GM18511 (cell line): ENCODE measurements around the gene DUSP7.

Experiments
- ATAC-seq: cut with Tn5 transposase; IDR thresholded peaks from one replicate; pipeline ENCODE4 v1.9.1; 2021; ENCODE audit warnings: mild to moderate bottlenecking, moderate library complexity; ENCODE audit not compliant: unreplicated experiment

Gene DUSP7

DNA sequence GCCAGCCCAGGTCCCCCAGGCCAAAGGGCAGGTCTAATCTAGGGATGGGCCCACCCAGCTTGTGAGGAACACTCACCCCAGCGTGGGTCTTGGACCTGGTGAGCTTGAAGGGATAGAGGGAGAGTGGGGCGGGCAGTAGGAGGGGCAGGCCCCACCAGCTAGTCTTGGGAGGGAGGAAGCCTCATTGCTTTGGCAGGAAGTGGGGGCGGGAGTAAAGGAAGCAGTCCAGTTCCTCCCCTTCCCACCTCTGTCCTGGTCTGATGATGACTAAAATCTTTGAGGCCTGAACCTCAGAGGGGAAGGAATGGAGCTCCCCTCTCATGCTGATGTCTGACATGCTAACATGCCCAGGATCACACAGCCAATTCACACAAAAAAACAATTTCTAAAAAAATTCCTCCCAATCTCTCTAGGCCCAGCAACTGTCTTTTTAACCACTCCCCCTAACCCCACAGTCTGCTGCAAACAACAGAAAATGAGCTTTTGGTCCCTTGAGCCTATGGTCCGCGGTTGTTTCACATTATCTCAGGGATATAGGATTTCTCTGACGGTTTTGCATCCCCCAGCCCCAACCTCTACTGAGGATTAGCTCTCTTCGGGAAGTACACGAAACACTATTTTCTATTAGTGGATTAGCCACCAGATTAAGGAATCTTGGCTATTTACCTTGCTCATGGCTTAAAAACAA, 30.7 kb upstream of the DUSP7 start:
- ATAC-seq, result no peak

DNA sequence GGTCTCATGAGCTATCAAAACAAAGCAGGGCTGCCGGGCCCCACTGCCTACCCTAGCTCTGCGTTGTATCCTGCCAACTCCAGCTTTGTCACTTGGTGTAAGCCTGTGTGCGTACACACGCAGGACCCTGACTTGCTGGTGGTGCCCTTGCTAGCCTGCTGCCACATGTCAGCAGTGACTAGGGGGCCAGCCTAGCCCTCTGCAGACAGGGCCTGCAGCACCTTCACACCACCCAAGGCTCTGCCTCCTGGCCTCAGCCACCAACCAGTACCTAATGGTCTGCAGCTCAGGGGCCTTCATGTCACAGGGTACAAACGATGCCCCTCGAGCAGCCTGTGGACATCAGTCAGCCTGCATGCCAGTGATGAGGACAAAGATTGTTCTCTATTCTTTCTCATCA, 30.1 kb upstream of the DUSP7 start:
- ATAC-seq, result no peak

DNA sequence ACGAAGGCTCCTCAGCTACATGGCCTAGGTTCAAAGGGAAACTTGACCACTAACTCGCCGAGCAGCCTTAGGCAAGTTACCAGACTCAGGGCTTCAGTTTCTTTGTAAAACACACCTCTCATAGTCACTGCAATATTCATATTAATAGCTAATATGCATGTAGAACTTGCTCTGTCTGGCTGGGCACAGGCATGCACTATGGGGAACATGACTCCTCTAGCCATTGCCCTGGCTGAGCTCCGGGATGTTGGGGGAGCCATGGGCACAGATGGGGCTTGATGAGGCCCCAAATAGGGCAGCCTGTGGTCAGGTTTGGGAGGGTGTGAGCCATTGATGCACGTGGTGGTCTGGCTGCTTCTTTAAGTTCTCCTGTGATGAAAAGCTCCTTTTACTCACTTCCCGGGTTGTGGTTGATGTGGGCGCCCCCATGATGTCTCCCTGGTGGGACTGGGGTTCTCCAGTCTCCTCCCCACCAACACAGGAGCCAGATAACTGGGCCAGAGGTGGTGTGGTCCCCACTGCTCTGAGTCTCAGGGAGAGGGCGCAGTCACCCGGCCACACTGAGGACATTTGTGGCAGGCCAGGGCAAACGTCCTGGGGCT, 29.4 kb upstream of the DUSP7 start:
- no peak for ATAC-seq

DNA sequence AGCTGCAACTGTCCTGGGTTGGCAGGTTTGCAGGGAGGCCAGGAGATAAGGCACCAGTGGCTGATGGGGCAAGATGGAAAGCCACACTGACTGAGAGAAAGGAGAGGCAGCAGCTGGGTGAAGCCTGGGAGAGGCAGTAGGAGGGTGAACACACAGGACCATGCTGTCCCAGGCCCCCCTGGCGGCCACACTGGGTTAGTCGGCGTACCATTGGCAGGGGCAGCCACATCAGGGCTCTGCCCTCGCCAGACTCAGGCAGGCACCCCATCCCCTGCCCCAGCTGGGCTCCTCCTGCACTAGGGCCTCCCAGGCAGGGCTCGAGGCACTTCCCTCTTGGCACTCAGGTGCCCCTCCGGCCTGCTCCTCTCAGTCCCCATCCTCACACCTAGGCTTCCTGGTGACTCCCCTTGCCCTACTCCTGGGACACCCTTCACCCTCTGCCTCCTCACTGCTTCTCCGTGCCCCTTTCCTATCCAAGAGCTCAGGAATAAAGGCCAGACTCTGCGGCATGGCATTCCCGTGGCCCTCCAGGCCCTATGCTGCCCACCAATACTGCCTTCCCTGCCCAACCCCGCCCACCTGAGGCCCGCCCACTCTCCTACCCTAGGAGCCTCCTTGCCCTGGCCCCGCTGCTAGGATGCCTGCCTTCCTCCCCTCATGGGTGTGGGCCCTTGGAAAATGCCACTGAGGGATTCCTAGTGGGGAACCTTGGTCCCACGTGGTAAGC, 28.7 kb upstream of the DUSP7 start:
- no peak for ATAC-seq

DNA sequence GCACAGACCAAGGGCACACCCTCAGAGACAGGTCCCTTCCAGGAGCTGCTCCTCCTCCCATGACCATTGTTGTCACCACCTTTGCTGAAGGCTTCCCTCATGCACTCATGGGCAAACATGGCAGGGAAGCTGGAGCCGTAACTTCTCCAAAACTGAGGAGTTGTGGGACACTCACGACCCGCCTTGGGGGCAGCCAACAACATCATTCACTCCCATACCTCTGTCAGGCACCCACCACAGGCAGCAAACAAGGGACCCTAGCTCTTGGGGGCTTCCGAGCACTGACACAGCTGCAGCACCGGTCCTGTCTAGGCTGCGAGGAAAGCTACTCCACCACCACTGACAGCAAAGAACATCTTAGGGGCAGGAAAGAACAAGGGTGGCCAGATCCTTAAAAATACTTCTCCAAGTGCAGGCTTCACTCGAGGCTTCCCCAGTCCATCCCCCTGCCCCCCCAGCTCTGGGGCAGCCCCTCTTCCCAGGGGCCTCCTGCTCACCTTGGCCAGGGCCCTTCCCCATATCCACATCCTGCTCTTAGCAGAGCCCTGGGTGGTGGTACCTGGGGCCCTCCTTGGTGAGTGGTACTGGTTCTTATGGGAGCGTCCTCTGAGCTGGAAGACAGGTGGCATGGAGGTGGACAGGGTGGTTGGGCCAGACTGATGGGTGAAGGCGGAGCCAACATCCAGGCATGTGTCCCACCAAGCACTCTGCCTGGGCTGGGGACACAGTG, 28.0 kb upstream of the DUSP7 start:
- no peak for ATAC-seq

DNA sequence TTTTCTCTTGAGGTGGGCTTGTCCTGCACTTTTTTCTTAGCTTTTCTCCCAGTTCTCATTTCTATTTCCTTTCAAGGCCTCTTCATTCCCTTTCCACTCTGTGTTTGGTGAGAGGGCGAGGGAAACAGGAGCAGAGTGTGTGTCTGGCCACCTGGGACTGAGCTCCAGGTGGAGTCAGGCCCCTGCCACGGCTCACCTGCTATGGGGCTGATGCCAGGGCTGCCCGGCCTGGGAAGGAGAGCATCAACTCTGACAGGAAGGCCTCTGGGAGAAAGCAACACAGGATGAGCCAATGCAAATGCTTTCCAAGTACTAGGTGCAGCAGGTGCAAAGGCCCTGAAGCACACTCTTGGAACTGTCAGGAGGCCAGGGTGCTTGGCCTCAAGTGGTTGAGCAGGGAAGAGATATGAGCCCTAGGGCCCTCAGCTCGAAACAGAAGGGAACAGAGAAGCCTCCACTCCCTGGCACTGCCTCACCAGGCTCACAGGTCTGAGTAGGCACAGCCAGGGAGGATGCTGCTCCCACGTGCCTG, 27.3 kb upstream of the DUSP7 start:
- ATAC-seq, result no peak

DNA sequence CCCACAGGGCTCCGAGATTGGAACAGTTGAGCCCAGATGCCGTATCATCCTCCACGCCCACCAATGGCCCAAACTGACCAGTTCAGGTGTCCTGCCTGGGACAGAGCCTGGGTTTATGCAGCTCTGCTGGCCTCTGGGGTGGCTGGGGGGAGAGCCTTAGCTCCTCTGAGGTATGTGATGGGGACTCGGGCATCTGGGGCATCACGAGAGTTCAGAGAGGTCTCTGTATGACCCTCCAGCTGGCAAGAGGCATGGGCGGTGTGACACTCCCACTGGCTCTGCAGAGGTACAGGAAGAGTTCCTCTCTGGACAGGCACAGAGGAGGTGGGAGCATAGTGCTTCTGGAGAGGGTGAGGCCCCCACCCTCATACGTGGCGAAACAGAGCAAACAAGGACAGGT, 26.6 kb upstream of the DUSP7 start:
- no peak for ATAC-seq

DNA sequence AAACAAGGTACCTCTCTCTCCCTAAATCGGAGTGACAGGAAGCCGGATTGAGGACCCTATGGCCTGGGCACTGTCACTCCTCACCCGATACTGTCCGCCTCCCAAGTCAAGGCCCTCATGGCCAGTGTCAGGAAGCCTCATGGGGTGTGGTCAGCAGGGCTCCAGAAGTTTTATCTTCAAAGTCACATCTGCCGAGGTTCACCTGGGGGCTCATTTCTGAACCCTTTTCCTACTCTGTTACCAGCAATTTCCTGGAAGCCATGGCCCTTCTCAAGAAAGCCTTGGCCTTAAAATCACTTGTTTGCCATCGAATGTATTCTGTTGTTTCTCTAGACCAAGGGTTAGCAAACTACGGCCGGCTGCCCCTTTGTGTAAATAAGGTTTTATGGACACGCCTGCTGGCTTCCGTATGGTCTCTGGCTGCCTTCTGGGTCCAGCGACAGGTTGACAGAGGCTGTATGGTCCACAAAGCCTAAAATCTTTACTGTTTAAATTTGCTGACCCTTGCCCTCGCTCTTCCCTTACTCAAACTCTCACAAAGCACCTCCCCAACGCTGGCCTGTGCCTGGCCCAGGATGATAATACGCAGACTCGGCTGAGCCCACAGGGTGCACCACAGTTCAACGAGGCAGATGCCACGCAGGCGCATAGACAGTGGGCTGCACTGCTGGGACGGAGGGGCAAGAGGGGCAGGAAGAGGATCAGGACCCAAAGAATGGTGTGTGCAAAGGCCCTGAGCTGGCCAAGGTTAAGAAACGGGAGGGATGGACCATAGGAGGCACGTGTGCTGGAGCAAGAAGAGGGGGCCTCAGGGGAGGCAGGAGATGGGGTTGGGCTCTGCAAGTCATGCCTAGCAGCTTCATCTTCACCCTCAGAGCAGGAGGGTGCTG, 24.7 kb upstream of the DUSP7 start:
- no peak for ATAC-seq

DNA sequence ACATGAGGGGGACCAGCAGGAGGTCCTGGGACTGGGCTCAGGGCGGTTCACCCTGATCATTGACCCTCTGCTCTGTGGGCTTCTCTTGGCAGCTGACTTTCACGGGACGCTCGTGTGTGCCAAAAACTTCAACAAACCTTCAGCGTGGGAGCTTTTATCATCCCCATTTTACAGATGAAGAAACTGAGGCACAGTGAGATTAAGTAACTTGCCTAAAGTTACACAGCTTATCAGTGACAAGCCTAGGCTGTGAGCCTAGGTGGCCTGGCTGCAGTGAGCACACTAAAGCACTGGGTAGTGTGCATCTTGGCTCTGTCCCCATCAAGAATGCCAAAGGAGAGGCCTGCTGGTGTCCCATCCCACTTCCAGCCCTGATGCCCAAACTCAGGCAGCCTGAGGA, 23.6 kb upstream of the DUSP7 start:
- ATAC-seq, result no peak

DNA sequence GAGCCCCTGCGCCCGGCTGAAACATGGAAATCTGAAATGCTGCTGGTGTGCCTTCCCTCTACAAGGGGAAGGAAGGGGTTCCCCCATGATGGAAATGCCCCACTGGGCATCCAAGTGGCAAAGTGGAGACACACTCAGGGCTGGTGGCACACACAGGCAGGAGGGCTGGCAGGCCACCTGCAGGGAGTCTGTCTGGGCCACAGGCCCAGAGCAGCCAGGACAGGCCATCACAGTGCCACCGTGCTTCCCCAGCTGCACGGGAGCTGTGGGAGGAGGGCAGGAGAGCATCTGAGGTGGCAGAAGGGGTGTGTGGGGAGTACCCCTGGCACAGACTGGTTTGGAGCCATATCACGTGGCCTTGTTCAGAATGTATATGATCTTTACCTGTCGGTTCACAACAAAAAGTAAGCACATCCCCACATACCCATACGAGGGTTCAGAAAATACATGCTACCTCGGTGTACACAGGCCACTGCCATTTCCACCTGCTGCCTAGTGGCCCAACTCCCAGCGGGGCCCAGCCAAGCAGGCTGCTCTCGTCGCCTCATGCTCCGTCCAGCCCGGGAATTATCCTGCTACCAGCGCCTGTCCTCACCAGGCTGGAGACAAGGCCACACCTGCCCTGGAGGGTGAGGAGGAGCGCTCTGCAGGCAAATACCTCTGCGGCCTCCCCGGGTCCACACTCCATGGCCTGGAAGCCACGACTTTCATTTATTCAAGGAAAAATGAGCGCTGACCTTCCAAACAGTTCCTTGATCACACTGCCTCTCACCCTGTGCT, 22.6 kb upstream of the DUSP7 start:
- ATAC-seq, result no peak

DNA sequence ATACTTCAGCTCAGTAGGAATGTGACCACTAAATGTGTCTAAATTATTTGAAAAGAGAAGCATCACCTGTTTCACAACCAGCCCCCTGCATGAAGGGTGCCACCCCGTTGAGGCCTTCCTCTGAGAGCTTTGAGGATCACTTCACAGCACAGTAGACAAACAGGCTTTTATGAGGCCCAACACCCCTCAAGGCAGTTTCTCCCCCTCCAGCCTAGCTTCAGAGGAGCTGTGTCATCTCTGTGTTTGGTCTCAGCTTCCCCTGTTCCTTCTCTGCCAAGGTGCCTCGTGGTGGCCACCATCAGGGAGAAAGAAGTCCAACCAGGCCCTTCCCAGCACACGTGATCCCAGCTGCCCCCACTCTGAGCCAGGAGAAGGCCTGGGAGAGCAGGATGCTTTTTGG, 21.6 kb upstream of the DUSP7 start:
- no peak for ATAC-seq

DNA sequence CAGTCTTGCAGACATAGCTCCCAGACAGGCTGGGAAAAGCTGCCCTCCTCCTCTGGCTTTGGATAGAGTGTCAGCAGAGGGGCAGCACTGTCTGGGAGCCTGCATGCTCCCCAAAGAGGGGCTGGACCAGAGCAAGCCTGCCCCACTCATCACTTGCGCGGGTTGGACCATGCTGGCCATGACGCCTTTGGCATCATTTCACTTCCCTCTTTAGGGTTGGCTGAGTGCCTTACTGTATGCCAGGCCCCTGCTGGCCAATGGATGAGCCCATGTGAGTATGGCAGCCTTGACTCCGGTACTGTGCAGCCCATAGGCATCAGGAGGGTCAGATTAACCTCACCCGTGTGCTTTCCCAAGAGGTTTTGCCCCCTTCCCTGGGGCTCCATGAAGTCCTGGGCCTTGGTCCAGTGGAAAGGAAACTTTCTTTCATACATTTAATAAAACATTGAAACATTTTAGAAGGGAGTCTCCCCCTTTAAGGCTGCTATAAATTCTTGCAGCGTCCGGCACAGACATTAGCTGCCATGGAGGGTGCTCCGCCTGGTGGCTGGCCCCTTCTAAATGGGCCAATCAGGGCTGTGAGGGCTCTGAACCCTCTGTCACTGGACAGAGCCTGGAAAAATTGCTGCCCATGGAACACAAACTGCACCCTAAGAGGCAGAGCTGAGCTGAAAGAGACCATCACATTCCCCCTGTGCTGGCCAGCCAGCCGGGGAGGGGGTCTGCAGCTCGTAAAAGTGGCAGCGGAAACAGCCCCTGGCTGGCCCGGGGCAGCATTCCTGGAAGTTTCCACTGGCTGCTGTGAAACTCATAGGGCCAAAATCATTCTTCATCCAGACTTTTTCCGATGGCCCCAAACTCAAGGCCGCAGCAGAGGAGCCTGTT, 20.8 kb upstream of the DUSP7 start:
- no peak for ATAC-seq

DNA sequence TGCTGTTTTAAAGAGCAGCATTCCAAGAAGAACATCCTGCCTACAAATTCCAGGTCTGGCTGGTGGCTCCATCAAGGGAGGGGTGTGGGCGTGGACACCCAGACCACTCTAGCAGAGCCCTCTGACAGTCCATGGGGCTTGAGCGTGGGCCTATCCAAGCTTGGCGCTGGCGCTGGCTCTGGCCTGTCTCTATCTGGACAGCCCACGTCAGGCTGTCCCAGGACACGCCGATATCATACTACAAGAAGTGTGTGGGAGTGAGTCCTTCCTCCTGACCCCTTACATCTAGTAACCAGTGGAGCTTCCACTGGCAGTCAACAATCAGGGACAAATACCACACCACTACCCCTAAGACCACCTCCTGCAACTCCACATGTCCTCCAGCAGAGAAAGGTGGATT, 17.1 kb upstream of the DUSP7 start:
- no peak for ATAC-seq

DNA sequence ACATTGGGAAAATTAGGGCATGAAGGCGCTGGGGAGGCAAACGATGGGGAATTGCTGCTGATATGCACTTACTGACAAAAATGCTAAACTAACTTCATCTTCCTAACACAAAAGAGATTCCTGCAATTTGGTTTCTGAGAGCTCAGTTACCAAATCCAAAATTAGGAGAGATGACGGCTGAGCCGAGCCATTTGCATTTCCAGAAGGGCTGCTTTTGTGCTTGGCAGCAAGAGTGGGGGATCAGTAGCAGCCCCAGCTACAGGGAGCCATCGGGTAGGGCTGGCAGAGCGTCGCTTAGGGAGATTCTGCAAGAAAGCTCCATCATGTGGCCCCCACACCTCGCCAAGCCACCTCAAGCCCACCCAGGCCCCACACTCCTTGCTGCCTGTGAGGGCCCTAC, 16.1 kb upstream of the DUSP7 start:
- no peak for ATAC-seq

DNA sequence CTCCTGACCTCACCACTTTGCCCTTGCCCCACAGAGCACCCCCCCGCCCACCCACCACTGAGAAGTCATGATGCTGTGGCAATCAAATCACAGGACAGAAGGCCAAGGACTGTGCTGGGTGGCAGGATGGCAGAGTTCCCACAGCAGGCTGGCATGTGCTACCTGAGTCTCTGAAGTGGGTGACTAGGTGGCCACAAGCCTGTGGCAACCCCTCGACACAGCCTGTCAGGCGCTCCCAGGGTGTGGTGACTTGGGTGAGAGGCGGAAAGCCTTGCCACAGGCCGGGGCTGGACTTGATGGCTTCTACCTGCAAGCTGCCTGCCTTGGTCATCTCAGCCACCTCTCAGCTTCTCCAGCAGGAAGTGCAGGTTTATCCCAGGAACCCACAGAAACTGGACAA, 15.6 kb upstream of the DUSP7 start:
- no peak for ATAC-seq

DNA sequence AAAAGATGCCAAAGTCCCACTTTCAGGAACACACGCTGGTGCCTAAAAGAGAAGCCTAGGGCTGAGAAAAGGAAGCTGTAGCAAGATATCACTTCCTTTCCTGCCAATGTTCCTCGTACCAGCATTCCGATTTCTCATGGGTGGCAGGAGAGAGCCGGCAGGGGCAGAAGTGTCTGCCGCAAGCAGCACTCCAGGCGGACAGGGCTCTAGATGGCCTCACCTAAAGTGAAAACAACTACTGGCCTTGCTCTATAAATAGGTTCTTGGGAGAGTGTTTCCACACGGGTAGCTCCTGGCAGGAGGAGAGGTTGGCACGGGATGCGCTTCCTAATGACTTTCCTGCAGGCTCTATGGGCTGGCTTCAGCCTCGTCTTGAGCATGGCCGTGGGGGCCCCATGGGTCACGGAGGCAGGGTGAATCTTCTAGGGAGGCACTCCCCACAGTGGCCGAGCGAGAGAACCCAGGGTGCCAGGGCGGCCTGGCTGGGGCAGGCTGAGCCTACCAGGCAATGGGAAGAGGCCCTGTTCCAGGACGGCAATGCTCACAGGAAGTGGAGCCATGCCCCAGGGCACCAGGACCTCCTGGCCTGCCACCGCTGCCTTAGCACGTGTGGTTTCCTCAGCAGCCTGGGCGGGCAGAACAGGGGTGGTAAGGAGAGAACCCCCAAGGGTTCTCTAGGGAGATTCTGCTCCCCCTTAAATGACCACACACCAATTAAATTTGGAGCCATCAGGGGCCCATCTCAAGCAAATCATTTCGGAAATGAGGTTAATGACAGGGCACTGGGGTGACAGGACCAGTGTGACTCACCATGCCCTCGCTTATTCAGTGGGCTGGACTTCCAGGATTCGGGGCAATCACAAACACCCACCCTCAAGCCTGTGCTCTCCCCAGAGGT, 14.6 kb upstream of the DUSP7 start:
- ATAC-seq, result no peak

DNA sequence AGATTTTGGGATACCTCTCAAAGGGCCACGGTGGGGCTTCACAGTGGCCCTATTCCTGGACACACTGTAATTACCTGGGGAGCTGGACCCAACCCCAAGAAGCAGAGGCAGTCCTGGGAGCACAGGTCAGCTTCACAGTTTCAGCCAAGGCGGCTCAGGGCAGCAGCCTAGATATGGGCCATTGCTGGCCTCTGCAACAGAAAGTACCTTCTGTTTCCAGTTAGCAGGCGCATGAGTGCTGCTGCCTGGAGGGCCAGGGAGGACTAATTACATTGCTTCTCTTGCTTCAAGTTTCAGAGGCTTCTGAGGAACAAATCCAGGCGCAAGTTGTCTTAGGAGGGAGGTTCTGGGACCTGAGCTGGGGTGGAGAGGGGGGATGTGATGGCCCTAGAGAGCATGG, 13.5 kb upstream of the DUSP7 start:
- ATAC-seq, result no peak

DNA sequence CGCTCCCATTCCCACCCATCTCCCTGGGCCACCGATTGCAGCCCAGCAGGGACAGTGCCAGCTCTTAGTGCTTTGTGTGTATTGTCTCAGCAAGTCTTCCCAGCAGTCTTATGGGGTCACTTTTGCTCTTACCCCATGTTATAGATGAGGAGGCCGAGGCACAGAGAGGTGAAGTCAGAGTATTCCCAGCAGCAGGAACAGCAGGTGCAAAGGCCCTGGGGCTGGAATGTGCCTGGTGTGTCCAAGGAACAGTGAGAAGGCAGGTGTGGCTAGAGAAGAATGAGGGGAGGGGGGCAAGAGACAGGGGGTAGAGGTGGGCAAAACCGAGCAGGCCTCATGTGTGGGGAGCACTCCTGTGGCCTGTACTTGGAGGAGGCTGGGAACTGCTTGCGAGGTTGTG, 12.8 kb upstream of the DUSP7 start:
- ATAC-seq, result no peak
